GM21526 (cell line): ENCODE measurements around the gene AZU1.
"Not testable (repeated sequence)": the region's sequence is repeated elsewhere in the genome, so short reads cannot be mapped to it uniquely, and the experiment has no call there.

Experiments used
- ATAC-seq: cut with Tn5 transposase; IDR thresholded peaks from one replicate; pipeline ENCODE4 v1.9.1; 2021; ENCODE audit warnings: moderate library complexity; ENCODE audit not compliant: unreplicated experiment, low FRiP score

The AZU1 gene

DNA sequence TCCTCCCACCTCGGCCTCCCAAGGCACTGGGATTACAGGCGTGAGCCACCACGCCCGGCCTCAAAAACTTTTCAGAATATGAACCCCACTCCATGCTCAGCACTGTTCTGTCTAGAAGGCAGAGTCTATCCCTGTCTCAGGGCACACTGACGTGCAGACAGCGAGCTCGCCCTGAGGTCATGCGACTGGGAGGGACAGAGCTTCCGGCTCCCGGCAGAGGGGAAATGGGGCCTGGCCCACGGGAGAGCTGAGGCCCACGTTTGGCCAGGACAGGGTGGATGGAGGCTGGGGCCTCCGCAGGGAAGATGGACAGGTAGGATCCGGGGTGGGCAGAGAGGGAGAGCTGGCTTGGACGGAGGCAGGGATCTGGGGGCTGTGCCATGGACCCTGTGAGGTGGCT, 2.8 kb upstream of the AZU1 start:
- ATAC-seq = no peak

DNA sequence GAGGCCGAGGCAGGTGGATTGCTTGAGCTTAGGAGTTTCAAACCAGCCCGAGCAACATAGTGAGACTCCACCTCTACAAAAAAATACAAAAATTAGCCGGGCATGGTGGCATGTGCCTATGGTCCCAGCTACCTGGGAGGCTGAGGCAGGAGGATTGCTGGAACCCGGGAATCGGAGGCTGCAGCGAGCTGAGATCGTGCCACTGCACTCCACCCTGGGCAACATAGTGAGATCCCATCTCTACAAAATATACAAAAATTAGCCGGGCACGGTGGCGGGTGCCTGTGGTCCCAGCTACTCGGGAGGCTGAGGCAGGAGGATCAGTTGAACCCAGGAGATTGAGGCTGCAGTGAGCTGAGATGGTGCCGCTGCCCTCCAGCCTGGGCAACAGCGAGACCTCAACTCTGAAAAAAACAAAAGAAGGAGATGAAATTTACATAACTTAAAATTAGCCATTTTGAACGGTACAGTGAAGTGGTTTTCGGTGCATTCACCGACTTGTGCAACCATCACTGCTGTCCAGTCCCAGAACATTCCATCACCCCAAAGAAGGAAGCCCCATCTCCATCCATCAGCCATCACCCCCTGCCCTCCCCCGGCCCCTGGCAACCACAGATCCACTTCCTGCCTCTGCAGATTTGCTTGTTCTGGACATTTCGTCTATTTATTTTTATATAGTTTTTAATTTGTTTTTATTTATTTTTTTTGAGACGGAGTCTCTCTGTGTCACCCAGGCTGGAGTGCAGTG, 1.6 kb upstream of the AZU1 start:
- no peak for ATAC-seq

DNA sequence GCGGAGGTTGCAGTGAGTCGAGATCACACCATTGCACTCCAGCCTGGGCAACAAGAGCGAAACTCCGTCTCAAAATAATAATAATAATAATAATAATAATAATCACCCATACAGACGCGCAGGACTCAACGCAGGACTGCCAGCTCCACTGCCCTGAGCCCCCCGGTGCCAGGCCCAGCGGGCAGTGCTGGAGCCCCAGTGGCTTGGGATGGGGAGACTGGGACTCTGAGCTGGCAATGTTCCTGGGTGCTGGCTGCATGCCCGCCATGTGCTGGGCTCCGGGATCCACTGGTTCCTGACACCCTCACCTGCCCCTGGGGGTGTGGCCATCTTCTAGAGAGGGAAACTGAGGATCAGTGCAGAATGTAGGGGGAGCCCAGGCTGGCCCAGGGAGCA, 325 bp upstream of the AZU1 start:
- no peak for ATAC-seq

GRCh38 chr19:829129-829758, 1.6 kb downstream of the AZU1 start:
- ATAC-seq = no peak

DNA sequence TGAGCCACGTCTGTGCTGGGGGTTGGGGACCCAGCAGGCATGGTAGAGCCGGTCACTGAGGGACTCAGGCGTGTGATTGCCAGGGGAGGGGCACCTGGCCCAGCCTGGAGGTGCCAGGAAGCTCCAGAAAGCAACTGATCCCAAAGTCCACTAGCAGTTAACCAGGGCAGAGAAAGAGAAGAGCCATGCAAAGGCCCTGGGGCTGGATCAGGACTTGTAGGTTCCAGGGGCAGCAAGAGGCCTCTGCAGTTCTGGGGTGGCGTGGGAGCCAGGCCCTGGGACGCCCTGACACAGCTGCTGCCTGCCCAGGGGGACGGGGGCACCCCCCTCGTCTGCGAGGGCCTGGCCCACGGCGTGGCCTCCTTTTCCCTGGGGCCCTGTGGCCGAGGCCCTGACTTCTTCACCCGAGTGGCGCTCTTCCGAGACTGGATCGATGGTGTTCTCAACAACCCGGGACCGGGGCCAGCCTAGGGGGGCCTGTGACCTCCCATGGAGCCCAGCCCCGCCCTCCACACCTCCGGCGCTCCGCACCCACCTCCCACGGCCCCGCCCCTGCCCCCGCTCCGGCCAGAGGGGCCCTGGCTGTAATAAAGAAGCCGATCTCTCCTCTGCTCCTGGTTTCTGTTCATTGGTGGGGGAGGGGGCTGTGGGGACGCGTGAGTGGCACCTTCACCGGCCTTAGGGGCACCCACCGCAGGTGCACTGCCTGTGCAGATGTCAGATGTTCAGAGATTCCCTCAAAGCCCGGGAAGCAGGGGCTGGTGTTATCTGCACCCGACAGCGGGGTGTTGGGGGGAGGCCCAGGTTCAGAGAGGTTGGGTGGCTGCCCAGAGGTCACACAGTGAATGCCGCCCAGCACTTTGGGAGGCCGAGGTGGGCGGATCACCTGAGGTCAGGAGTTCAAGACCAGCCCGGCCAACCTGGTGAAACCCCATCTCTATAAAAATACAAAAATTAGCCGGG, 4.1 kb downstream of the AZU1 start:
- ATAC-seq = no peak

DNA sequence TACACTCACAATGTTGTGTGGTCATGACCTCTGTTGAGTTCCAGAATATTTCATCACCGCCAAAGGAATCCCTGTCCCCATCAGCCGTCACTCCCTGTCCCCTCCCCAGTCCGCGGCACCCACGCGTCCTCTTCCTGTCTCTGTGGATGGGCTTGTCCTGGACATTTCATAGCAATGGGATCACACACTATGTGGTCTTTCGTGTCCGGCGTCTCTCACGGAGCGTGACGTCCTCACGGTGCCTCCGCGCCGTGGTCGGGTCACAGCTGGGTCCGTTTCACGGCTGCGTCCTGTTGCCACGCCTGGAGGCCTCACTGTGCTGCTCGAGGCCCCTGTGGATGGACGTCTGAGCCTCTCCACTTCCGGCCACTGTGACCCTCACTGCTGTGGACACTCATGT, 6.6 kb downstream of the AZU1 start:
- ATAC-seq = no peak

- no peak for ATAC-seq
Observed at GRCh38 chr19:835210-835810, 7.7 kb downstream of the AZU1 start.

DNA sequence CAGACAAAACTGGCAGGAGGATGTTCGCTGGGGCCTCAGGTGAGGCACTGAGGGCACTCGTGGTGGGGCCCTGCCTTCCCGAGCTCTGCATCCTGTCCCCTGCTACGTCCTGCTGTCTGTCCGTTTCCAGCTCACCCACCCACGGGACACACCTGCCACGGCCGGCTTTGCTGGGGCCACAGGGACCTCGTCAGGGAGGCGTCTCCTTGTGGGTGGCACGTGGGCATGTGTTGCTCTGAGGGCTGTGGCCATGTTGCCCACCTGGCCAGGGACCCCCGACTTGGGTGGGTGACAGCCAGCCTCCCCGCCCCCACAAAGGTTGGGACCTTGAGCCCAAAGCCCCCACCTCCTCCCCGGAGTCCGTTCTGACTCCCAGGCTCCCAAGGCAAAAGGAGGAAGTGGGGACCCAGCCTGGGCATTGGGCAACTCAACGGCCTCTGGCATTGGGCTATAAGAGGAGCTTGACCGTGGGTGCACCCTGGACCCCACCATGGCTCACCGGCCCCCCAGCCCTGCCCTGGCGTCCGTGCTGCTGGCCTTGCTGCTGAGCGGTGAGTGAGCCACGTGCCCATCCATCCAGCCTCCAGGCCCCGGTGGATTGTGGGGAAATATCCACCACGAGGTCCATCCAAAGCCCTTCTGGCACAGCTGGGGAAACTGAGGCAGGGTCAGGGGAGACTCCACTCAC, 13.0 kb downstream of the AZU1 start, which contains the start of gene PRTN3:
TSS of gene PRTN3 (plus strand) at position 481 of the 688 bp plus-strand sequence. CDS start at position 491, 10 bp downstream.
- no peak for ATAC-seq

- not testable (repeated sequence) for ATAC-seq
Observed at GRCh38 chr19:842802-843179, 15.2 kb downstream of the AZU1 start.

- ATAC-seq = no peak
Observed at GRCh38 chr19:843180-843835, 15.7 kb downstream of the AZU1 start.

DNA sequence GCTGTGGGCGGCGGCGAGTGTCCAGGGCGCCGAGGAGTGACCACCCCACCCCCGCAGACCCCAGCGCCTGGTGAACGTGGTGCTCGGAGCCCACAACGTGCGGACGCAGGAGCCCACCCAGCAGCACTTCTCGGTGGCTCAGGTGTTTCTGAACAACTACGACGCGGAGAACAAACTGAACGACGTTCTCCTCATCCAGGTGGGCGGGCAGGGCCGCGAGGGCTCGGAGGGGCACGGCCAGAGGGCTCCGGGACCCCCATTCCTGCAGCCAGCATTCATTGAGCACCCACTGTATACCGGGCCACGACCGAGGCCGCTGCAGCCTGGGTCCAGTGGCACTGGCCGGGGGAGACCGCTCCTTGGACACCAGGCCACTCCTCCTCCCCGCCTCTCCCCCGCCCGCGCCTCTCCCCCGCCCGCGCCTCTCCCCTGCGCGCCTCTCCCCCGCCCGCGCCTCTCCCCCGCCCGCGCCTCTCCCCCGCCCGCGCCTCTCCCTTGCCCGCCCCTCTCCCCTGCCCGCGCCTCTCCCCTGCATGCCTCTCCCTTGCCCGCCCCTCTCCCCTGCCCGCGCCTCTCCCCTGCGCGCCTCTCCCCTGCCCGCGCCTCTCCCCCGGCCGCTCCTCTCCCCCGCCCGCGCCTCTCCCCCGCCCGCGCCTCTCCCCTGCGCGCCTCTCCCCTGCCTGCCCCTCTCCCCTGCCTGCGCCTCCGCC, 16.4 kb downstream of the AZU1 start:
- no peak for ATAC-seq

DNA sequence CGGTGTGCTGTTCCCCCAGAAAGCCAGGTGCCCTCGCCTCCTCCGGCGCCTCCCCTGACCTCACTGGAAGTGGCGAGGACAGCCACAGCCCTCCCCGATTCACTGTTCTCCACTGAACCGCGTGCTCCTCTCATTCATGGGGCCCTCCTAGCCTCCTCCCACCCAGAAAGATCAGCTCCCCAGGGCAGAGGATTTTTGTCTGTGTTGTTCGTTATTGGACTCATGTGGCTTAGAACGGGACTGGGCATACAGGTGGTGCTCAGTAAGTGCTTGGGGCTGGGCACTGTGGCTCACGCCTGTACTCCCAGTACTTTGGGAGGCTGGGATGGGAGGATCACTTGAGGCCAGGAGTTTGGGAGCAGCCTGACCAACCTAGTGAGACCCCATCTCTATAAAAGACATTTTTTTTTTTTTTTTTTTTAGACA, 16.9 kb downstream of the AZU1 start:
- ATAC-seq = no peak

DNA sequence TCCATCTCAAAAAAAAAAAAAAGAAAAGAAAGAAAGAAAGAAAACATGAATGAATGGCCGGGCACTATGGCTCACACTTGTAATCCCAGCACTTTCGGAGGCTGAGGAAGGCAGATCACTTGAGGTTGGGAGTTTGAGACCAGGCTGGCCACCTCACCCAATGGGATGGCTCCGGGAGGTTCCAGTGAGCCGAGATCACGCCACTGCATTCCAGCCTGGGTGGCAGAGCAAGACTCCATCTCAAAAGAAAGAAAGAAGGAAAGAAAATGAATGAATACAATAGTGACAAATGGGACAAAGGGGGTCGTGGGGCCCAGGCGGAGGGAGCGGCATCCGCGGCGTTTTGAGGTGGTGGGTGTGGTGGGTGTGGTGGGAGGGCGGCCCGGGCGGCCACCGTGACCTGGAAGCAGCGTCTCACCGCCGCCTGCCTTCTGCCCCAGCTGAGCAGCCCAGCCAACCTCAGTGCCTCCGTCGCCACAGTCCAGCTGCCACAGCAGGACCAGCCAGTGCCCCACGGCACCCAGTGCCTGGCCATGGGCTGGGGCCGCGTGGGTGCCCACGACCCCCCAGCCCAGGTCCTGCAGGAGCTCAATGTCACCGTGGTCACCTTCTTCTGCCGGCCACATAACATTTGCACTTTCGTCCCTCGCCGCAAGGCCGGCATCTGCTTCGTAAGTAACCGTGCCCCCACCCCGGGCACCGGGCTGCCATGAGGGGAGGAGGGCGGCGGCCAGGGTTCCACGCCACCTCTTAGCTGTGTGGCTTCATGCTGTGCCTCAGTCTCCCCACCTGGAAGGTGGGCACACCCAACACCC, 18.3 kb downstream of the AZU1 start:
- no peak for ATAC-seq

- no peak for ATAC-seq
Observed at GRCh38 chr19:848386-848921, 20.8 kb downstream of the AZU1 start.

- not testable (repeated sequence) for ATAC-seq
Observed at GRCh38 chr19:849195-849594, 21.6 kb downstream of the AZU1 start.

GRCh38 chr19:850221-850978, 22.8 kb downstream of the AZU1 start:
- ATAC-seq = no peak

GRCh38 chr19:850979-851335, 23.3 kb downstream of the AZU1 start:
- no peak for ATAC-seq
